SH-SY5Y (cell line): Measurements from ENCODE around the gene ADARB2.

Source experiments
- GATA2 ChIP-seq: IDR thresholded peaks from 2 replicates; pipeline ENCODE4 v1.6.1; 2011; ENCODE audit warnings: mild to moderate bottlenecking, low read depth, low read length
- GATA3 ChIP-seq: IDR thresholded peaks from 2 replicates; pipeline ENCODE4 v1.6.1; 2011; ENCODE audit warnings: low read depth, mild to moderate bottlenecking, low read length, moderate library complexity

DNA sequence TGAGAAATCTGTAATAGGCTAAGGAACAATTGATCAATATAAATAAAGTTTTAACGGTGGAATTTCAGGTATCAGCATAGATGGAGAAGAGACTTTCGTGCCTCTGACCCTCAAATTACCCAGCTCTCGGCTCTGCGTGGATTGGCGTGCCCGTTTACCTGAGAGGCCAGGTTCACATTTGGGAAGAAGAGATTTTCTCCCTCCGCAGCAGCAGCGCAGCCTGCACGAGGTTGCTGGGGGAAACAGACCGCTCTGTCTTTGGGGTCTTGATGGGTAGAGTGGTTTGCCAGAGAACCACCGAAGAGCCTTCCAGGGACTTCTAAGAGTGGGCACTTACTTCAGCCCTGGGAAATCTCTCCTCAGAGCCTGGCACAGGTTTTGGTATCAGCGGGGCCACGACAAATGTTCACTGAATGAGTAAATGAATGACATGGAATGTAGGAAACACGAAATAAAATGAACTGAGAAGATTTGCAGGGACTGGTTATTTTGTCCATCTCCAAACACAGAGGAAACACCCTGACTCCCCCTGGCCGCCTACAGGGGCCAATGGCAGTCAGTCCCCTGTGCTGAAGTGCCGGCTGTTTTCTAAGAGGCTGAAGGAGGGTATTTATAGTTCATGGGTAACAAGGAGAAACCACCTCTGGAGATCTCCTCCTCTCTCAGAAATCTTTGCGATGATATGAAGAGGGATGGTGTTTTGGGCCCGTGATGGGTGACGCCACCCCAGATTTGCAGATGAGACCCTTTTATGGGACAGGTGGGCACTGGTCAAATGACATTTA, 338.5 kb downstream of the ADARB2 start:
- no peak for TF ChIP-seq GATA2
- TF ChIP-seq GATA3 = no peak
